ENCODE data around the gene BPIFB6.

BPIFB6 gene

DNA sequence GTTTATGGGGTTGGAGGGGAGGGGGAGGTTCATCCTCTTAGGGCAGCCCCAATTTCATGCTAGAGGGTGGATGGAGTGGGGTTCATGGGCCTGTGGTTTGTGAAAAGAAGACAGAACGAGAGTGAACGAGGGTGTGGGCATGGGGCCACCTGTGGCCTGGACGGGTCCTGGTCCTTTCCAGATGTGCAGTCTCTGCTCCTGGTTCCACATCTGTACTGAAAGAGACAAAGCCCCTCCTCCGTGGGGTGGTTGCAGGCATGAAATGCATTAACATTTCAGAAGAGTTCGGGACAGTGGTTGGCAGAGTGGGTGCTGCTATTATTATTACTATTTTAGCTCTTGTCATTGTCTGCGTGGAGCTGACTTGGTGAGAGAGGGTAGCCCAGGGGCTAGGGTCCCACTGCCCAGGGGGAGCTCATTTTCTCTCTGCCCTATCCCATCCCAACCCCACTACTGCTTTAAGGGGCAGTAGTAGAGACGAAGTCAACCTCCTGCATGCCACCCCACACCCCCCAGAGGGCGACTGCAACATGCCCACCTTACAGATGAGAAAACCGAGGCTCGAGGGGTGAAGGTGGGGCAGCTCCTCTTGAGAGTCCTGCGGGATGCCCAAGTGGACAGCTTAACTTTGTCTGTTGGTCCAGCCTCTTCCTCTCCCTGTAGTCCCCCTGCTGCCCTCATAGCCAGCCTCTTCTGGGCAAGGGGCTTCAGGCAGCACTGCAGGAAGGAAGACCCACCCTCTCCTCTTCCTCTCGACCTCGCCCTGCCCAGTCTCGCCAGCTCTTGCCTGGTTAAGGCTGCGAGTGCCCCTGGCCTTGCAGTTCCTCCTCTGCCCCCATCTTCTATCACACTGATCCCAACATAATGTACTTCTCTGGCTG lies 15.5 kb upstream of the BPIFB6 start:
- TF ChIP-seq, protein P1, sequence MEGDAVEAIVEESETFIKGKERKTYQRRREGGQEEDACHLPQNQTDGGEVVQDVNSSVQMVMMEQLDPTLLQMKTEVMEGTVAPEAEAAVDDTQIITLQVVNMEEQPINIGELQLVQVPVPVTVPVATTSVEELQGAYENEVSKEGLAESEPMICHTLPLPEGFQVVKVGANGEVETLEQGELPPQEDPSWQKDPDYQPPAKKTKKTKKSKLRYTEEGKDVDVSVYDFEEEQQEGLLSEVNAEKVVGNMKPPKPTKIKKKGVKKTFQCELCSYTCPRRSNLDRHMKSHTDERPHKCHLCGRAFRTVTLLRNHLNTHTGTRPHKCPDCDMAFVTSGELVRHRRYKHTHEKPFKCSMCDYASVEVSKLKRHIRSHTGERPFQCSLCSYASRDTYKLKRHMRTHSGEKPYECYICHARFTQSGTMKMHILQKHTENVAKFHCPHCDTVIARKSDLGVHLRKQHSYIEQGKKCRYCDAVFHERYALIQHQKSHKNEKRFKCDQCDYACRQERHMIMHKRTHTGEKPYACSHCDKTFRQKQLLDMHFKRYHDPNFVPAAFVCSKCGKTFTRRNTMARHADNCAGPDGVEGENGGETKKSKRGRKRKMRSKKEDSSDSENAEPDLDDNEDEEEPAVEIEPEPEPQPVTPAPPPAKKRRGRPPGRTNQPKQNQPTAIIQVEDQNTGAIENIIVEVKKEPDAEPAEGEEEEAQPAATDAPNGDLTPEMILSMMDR (conservative IDR thresholded peaks at IDR 0.05; ENCODE audit: low read depth): no peak
- no peak for DNase-seq (ENCODE audit: low spot score)
- H3K27ac ChIP-seq: no peak overlapping the region
- CTCF ChIA-PET: interaction anchor here (0.7 to 1.2 kb wide), 2 partner anchors 11 to 1655 kb away, joined by 4 read pairs; no protein-coding TSS in a partner anchor
- POLR2A ChIA-PET (ENCODE audit: low non-redundant PET): no interaction called here

- no peak overlapping the region for H3K27ac ChIP-seq
- TF ChIP-seq, protein P1 (conservative IDR thresholded peaks at IDR 0.05; ENCODE audit: low read depth): no peak
- DNase-seq (ENCODE audit: low spot score): no peak
- ChIA-PET CTCF (no interaction called here), POLR2A (ENCODE audit: low non-redundant PET) (no interaction called here)
Measured at GRCh38 chr20:33016581-33017109, 14.8 kb upstream of the BPIFB6 start.

GRCh38 chr20:33017542-33017941 lies 13.9 kb upstream of the BPIFB6 start:
- ChIA-PET CTCF (interaction anchor here (0.6 to 1.1 kb wide), 4 partner anchors 13 to 1444 kb away, joined by 3 to 5 read pairs (median 3); partner anchors contain the start of gene SUN5), POLR2A (ENCODE audit: low non-redundant PET) (interaction anchor here (0.8 kb wide), 1 partner anchor 56 kb away, joined by 3 read pairs; no protein-coding TSS in a partner anchor)
- TF ChIP-seq, protein P1 (conservative IDR thresholded peaks at IDR 0.05; ENCODE audit: low read depth): no peak
- DNase-seq (ENCODE audit: low spot score): no peak
- no peak overlapping the region for H3K27ac ChIP-seq

DNA sequence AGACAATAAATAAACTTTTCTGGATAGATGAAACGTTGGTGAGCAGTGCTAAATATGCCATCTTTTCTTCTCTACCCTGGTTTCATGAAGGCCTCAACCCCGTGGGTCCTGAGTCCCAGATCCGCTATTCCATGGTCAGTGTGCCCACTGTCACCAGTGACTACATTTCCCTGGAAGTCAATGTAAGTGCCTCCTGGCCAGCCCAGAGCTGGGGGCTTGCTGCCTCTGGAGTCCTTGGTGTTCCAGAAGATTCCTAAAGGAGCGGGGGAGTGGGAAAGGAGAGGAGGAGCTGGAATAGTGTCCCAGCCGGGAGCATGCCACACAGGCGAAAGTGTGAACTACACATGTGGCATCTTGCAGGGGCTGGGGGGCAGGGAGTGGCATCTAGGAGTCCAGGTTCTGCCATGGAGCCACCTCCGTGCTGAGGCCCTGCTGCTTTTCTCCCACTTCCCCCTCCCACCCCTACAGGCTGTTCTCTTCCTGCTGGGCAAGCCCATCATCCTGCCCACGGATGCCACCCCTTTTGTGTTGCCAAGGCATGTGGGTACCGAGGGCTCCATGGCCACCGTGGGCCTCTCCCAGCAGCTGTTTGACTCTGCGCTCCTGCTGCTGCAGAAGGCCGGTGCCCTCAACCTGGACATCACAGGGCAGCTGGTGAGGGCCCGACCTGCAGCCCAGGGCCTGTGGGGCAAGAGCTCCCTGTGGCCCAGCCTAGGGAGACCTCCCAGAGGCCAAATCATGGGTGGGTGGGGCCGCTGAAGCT lies 13.1 kb upstream of the BPIFB6 start:
- TF ChIP-seq, protein P1 (conservative IDR thresholded peaks at IDR 0.05; ENCODE audit: low read depth): no peak
- no peak for DNase-seq (ENCODE audit: low spot score)
- no peak overlapping the region for H3K27ac ChIP-seq
- ChIA-PET POLR2A (ENCODE audit: low non-redundant PET) (interaction anchor here (0.8 kb wide), 1 partner anchor 55 kb away, joined by 3 read pairs; no protein-coding TSS in a partner anchor), CTCF (interaction anchor here (0.6 to 1.1 kb wide), 4 partner anchors 12 to 78 kb away, joined by 3 to 5 read pairs (median 4); partner anchors contain the start of gene SUN5)

- CTCF ChIA-PET: interaction anchor here (0.6 kb wide), 2 partner anchors 24 to 206 kb away, joined by 3 to 4 read pairs; no protein-coding TSS in a partner anchor
- DNase-seq (ENCODE audit: low spot score): no peak
- no peak overlapping the region for H3K27ac ChIP-seq
- TF ChIP-seq, protein P1 (conservative IDR thresholded peaks at IDR 0.05; ENCODE audit: low read depth): no peak
- POLR2A ChIA-PET (ENCODE audit: low non-redundant PET): no interaction called here
Measured at GRCh38 chr20:33019465-33020277, 11.8 kb upstream of the BPIFB6 start.

Data from RWPE1 (cell line).